Measurements from ENCODE around the gene BBLN.
"Not testable (repeated sequence)": the region's sequence is repeated elsewhere in the genome, so short reads cannot be mapped to it uniquely, and the experiment has no call there.

The BBLN gene

GRCh38 chr9:128181480-128181879, 21.4 kb downstream of the BBLN start:
- not testable (repeated sequence) for H3K27ac ChIP-seq
- TF ChIP-seq CTCF (IDR thresholded peaks at IDR 0.05), result peak; percentile 56

GRCh38 chr9:128182893-128183588, 23.0 kb downstream of the BBLN start:
- no peak overlapping the region for H3K27ac ChIP-seq
- no peak for TF ChIP-seq CTCF (IDR thresholded peaks at IDR 0.05)
- TF ChIP-seq ZFX (IDR thresholded peaks at IDR 0.05; ENCODE audit: borderline replicate concordance), result no peak

- TF ChIP-seq CTCF (IDR thresholded peaks at IDR 0.05) (no peak), ZFX (IDR thresholded peaks at IDR 0.05; ENCODE audit: borderline replicate concordance) (no peak)
- no peak overlapping the region for H3K27ac ChIP-seq
Measured at GRCh38 chr9:128185979-128186965, 26.2 kb downstream of the BBLN start.

GRCh38 chr9:128187361-128187760, 27.3 kb downstream of the BBLN start:
- TF ChIP-seq ZFX (IDR thresholded peaks at IDR 0.05; ENCODE audit: borderline replicate concordance) (no peak), CTCF (IDR thresholded peaks at IDR 0.05) (no peak)
- H3K27ac ChIP-seq, result no peak overlapping the region

- no peak overlapping the region for H3K27ac ChIP-seq
Measured at GRCh38 chr9:128188209-128188608, 28.1 kb downstream of the BBLN start.

GRCh38 chr9:128190013-128190412, 29.9 kb downstream of the BBLN start:
- peak overlapping the region; percentile 92; the same call in 1 of the 2 replicates for H3K27ac ChIP-seq
- TF ChIP-seq CTCF (IDR thresholded peaks at IDR 0.05) (no peak), ZFX (IDR thresholded peaks at IDR 0.05; ENCODE audit: borderline replicate concordance) (no peak)

More at GRCh38 chr9:128188209-128188608, 28.1 kb downstream of the BBLN start:
- no peak for TF ChIP-seq ZFX (IDR thresholded peaks at IDR 0.05; ENCODE audit: borderline replicate concordance)
- no peak for TF ChIP-seq CTCF (IDR thresholded peaks at IDR 0.05)
